ENCODE measurements around the gene MATN1.

DNA sequence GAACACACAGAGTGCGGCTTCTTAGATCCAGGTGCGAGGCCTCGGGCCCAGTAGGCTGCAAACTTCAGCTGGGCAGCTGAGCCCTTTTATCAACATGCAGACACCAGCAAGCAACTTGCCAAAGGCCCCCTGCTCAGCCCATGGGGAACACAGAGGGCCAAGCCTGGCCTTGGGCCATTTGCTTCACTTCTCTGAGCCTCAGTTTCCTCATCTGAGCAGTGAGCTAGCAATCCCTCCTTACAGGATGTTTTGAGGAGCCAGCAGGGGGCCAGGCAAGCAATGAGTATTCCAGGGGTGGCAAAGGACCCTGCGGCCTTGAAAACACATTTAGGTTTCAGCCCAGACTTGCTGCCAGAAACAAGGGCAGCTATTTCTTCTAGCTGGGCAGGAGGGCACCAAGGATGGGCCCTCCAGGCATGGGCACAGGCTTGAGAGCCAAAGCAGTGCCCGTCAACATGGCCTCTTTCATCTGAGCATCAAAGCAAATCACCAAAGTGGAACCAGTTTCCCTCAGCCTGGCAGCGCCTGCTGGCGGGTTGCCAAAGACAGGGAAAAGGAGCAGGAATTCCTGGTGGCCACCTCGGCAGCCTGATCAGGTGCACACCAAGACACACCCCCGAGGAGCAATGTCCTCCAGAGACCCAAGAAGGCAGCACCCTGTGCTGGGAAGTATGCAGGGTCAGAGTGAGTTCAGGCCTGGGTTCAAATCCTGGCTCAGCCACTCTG is 1.4 kb downstream of the MATN1 start:
- TF ChIP-seq, protein P1, sequence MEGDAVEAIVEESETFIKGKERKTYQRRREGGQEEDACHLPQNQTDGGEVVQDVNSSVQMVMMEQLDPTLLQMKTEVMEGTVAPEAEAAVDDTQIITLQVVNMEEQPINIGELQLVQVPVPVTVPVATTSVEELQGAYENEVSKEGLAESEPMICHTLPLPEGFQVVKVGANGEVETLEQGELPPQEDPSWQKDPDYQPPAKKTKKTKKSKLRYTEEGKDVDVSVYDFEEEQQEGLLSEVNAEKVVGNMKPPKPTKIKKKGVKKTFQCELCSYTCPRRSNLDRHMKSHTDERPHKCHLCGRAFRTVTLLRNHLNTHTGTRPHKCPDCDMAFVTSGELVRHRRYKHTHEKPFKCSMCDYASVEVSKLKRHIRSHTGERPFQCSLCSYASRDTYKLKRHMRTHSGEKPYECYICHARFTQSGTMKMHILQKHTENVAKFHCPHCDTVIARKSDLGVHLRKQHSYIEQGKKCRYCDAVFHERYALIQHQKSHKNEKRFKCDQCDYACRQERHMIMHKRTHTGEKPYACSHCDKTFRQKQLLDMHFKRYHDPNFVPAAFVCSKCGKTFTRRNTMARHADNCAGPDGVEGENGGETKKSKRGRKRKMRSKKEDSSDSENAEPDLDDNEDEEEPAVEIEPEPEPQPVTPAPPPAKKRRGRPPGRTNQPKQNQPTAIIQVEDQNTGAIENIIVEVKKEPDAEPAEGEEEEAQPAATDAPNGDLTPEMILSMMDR (conservative IDR thresholded peaks at IDR 0.05; ENCODE audit: low read length), result peak; percentile 67
- no peak for TF ChIP-seq EZH2phosphoT487 (IDR thresholded peaks at IDR 0.05; ENCODE audit: borderline replicate concordance, low read depth, low read length)

Measured in OCI-LY7 (cell line).